Nephron progenitor cell (in vitro differentiated cells): ENCODE measurements around the gene PCDHA3.
"Not testable (repeated sequence)": the region's sequence is repeated elsewhere in the genome, so short reads cannot be mapped to it uniquely, and the experiment has no call there.

Experiments used
- DNase-seq: peaks from one replicate; pipeline ENCODE4 v3.0.0; 2021
- H3K27ac Mint-ChIP-seq: 2 replicates; pipeline ENCODE4 v1.8.0; 2021; ENCODE audit warnings: mild to moderate bottlenecking, moderate library complexity, mixed read lengths
- H3K27me3 Mint-ChIP-seq: 2 replicates; pipeline ENCODE4 v1.8.0; 2021; ENCODE audit warnings: mild to moderate bottlenecking, low read depth, mixed read lengths; ENCODE audit not compliant: poor library complexity
- H3K36me3 Mint-ChIP-seq: 2 replicates; pipeline ENCODE4 v1.8.0; 2021; ENCODE audit warnings: low read depth, mixed read lengths
- H3K4me1 Mint-ChIP-seq: 2 replicates; pipeline ENCODE4 v1.8.0; 2021; ENCODE audit warnings: mixed read lengths
- H3K4me3 Mint-ChIP-seq: 2 replicates; pipeline ENCODE4 v1.8.0; 2021; ENCODE audit warnings: mild to moderate bottlenecking, moderate library complexity, mixed read lengths
- H3K9me3 Mint-ChIP-seq: 2 replicates; pipeline ENCODE4 v1.8.0; 2021; ENCODE audit warnings: mild to moderate bottlenecking, moderate library complexity, mixed read lengths
- TF ChIP-seq, protein P1 (sequence below): fragments of 200-600 bp; sonication (generic); IDR thresholded peaks from 2 replicates; pipeline ENCODE4 v1.5.0; 2021; ENCODE audit warnings: antibody characterized with exemption

PCDHA3 gene

GRCh38 chr5:140808889-140809291, 8.0 kb downstream of the PCDHA3 start:
- TF ChIP-seq, protein P1, sequence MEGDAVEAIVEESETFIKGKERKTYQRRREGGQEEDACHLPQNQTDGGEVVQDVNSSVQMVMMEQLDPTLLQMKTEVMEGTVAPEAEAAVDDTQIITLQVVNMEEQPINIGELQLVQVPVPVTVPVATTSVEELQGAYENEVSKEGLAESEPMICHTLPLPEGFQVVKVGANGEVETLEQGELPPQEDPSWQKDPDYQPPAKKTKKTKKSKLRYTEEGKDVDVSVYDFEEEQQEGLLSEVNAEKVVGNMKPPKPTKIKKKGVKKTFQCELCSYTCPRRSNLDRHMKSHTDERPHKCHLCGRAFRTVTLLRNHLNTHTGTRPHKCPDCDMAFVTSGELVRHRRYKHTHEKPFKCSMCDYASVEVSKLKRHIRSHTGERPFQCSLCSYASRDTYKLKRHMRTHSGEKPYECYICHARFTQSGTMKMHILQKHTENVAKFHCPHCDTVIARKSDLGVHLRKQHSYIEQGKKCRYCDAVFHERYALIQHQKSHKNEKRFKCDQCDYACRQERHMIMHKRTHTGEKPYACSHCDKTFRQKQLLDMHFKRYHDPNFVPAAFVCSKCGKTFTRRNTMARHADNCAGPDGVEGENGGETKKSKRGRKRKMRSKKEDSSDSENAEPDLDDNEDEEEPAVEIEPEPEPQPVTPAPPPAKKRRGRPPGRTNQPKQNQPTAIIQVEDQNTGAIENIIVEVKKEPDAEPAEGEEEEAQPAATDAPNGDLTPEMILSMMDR = no peak
- Mint-ChIP-seq H3K9me3 (peaks cover 85% of the 10 kb centered on the region), H3K27ac (no peak overlapping the region), H3K4me3 (no peak overlapping the region), H3K27me3 (no peaks in the 10 kb centered on the region), H3K36me3 (peaks cover 81% of the 10 kb centered on the region), H3K4me1 (no peaks in the 10 kb centered on the region)
- DNase-seq = no peak

- Mint-ChIP-seq H3K36me3 (peaks cover 71% of the 10 kb centered on the region), H3K9me3 (peaks cover 64% of the 10 kb centered on the region), H3K27ac (no peak within 1 kb of the TSS), H3K4me1 (no peaks in the 10 kb centered on the region), H3K27me3 (no peaks in the 10 kb centered on the region), H3K4me3 (no peak within 1 kb of the TSS)
- no peak for DNase-seq
- TF ChIP-seq, protein P1 = no peak
Measured at GRCh38 chr5:140821375-140822280, 20.8 kb downstream of the PCDHA3 start, which contains the start of gene PCDHA5. TSS of gene PCDHA5 (plus strand) at chr5:140821613.

DNA sequence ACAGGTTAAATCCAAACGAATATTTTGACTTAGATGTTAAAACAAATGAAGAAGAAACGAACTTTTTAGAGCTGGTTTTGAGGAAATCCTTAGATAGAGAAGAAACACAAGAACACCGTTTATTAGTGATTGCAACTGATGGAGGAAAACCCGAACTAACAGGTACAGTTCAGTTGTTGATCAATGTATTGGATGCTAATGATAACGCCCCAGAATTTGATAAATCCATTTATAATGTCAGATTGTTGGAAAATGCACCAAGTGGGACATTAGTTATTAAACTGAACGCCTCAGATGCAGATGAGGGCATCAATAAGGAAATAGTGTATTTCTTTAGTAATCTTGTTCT, 21.4 kb downstream of the PCDHA3 start:
- Mint-ChIP-seq H3K4me1 (peaks cover 5% of the 10 kb centered on the region), H3K4me3 (no peak overlapping the region), H3K36me3 (peaks cover 71% of the 10 kb centered on the region), H3K27me3 (no peaks in the 10 kb centered on the region), H3K9me3 (peaks cover 65% of the 10 kb centered on the region), H3K27ac (no peak overlapping the region)
- TF ChIP-seq, protein P1 = no peak
- DNase-seq = no peak

- H3K9me3 Mint-ChIP-seq = peaks cover 63% of the 10 kb centered on the region
- not testable (repeated sequence) for H3K4me1 Mint-ChIP-seq, DNase-seq, H3K4me3 Mint-ChIP-seq, H3K27me3 Mint-ChIP-seq, H3K27ac Mint-ChIP-seq
- peaks cover 71% of the 10 kb centered on the region for H3K36me3 Mint-ChIP-seq
Measured at GRCh38 chr5:140822969-140823368, 22.1 kb downstream of the PCDHA3 start.

GRCh38 chr5:140823475-140823874, 22.6 kb downstream of the PCDHA3 start:
- Mint-ChIP-seq H3K4me1 (peaks cover 5% of the 10 kb centered on the region), H3K9me3 (peaks cover 63% of the 10 kb centered on the region), H3K4me3 (no peak overlapping the region), H3K27me3 (no peaks in the 10 kb centered on the region), H3K27ac (no peak overlapping the region), H3K36me3 (peaks cover 71% of the 10 kb centered on the region)
- DNase-seq = no peak
- TF ChIP-seq, protein P1 = no peak

GRCh38 chr5:140827704-140828361, 27.0 kb downstream of the PCDHA3 start, which contains the start of gene PCDHA6:
TSS of gene PCDHA6 (plus strand) at chr5:140827960. CDS start at chr5:140828092, 132 bp downstream.
- peak within 1 kb of the TSS; percentile 80 for H3K4me3 Mint-ChIP-seq
- peak within 1 kb of the TSS; percentile 60 for H3K27ac Mint-ChIP-seq
- TF ChIP-seq, protein P1 = peak; percentile 37
- peak; percentile 25 for DNase-seq
- no peaks in the 10 kb centered on the region for H3K27me3 Mint-ChIP-seq
- H3K9me3 Mint-ChIP-seq = peaks cover 73% of the 10 kb centered on the region
- H3K36me3 Mint-ChIP-seq = peaks cover 81% of the 10 kb centered on the region
- peaks cover 5% of the 10 kb centered on the region for H3K4me1 Mint-ChIP-seq
